ENCODE data around the gene MOB2. TPM values are rescaled to one million over a fixed set of nuclear protein-coding genes. Genes with fewer than 3 reads are reported as not detected.

Gene MOB2
- total RNA-seq, 1 donor from 2014 or later, result 31.3 TPM

DNA sequence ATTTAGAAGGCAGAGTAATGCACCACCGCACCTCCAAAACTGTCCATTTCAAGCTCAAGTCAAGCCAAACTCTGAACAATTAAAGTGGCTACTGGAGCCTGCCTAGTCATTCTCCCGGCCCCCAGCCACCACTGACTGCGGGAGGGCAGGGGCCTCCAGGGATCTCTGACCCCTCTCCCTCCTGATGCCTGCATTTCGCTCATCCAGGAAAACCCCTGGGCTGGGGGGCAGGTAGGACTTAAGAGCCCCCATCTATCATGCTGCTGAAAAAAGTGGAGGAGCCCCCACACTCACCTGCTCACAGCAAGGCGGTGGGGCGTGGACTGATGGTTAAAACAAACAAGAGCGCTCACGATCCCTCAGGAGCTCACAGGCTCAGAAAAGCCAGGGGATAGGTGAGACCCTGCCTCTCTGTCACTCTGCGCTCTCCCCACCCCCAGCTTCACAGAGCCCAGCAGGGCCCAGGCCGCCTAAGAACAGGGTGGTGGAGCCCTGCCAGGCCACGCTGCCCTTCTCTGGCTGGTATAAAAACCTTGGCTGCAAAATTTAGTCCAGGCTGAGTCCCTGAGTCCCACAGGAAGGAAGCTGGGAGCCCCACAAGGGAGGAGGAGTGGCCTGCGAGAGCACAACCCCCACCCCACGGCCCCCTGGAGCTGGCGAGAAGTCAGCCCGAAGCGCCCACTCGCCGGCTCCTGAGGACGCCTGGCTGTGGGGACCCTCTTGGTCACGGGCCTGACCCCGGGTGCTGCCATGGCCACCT is 21.0 kb upstream of the MOB2 start:
- no peaks in the 10 kb centered on the region for H3K9me3 Mint-ChIP-seq
- DNase-seq (ENCODE audit: low spot score in 2 of 2, unreplicated experiment in 2 of 2), result no peak
- H3K27ac Mint-ChIP-seq, result no peak overlapping the region
- no peaks in the 10 kb centered on the region for H3K36me3 Mint-ChIP-seq
- no peaks in the 10 kb centered on the region for H3K27me3 Mint-ChIP-seq (ENCODE audit: low read depth)
- peaks cover 14% of the 10 kb centered on the region for H3K4me1 Mint-ChIP-seq
- H3K4me3 Mint-ChIP-seq, result no peak overlapping the region
- TF ChIP-seq CTCF (IDR thresholded peaks at IDR 0.05; ENCODE audit: unreplicated experiment), result no peak

- TF ChIP-seq CTCF (IDR thresholded peaks at IDR 0.05; ENCODE audit: unreplicated experiment), result no peak
- no peaks in the 10 kb centered on the region for H3K27me3 Mint-ChIP-seq (ENCODE audit: low read depth)
- no peak for DNase-seq (ENCODE audit: low spot score in 2 of 2, unreplicated experiment in 2 of 2)
- H3K4me3 Mint-ChIP-seq, result no peak overlapping the region
- H3K9me3 Mint-ChIP-seq, result no peaks in the 10 kb centered on the region
- H3K36me3 Mint-ChIP-seq, result no peaks in the 10 kb centered on the region
- H3K27ac Mint-ChIP-seq, result no peak overlapping the region
- H3K4me1 Mint-ChIP-seq, result peaks cover 14% of the 10 kb centered on the region
These were observed 20.4 kb upstream of the MOB2 start for GRCh38 chr11:1506981-1507380.

- DNase-seq (ENCODE audit: low spot score in 2 of 2, unreplicated experiment in 2 of 2), result no peak
- H3K36me3 Mint-ChIP-seq, result no peaks in the 10 kb centered on the region
- no peaks in the 10 kb centered on the region for H3K27me3 Mint-ChIP-seq (ENCODE audit: low read depth)
- peaks cover 14% of the 10 kb centered on the region for H3K4me1 Mint-ChIP-seq
- no peak overlapping the region for H3K4me3 Mint-ChIP-seq
- H3K9me3 Mint-ChIP-seq, result no peaks in the 10 kb centered on the region
- TF ChIP-seq CTCF (IDR thresholded peaks at IDR 0.05; ENCODE audit: unreplicated experiment), result no peak
- H3K27ac Mint-ChIP-seq, result no peak overlapping the region
These were observed 18.9 kb upstream of the MOB2 start for GRCh38 chr11:1505480-1505879.

- Mint-ChIP-seq H3K4me3 (no peak overlapping the region), H3K27me3 (ENCODE audit: low read depth) (no peaks in the 10 kb centered on the region), H3K36me3 (no peaks in the 10 kb centered on the region), H3K9me3 (no peaks in the 10 kb centered on the region), H3K4me1 (peaks cover 14% of the 10 kb centered on the region), H3K27ac (no peak overlapping the region)
- DNase-seq (ENCODE audit: low spot score in 2 of 2, unreplicated experiment in 2 of 2), result no peak
- TF ChIP-seq CTCF (IDR thresholded peaks at IDR 0.05; ENCODE audit: unreplicated experiment), result no peak
These were observed 18.2 kb upstream of the MOB2 start for GRCh38 chr11:1504581-1505290.

- H3K4me1 Mint-ChIP-seq, result peaks cover 9% of the 10 kb centered on the region
- no peaks in the 10 kb centered on the region for H3K9me3 Mint-ChIP-seq
- H3K36me3 Mint-ChIP-seq, result peaks cover under 1% of the 10 kb centered on the region
- no peak for TF ChIP-seq CTCF (IDR thresholded peaks at IDR 0.05; ENCODE audit: unreplicated experiment)
- no peak for DNase-seq (ENCODE audit: low spot score in 2 of 2, unreplicated experiment in 2 of 2)
- no peak overlapping the region for H3K4me3 Mint-ChIP-seq
- H3K27me3 Mint-ChIP-seq (ENCODE audit: low read depth), result no peaks in the 10 kb centered on the region
- no peak overlapping the region for H3K27ac Mint-ChIP-seq
These were observed 17.6 kb upstream of the MOB2 start for GRCh38 chr11:1504138-1504537.

Data from mesothelial cell of epicardium (in vitro differentiated cells).